Keratinocyte (primary cell): Measurements from ENCODE around the gene PLXNA1. TPM values are rescaled to one million over a fixed set of nuclear protein-coding genes. Genes with fewer than 3 reads are reported as not detected.

Experiments
- DNase-seq: peaks from one replicate; pipeline ENCODE4 v3.0.0-alpha.2; 2011; ENCODE audit warnings: low read depth, missing footprints, low spot score
- FAIRE-seq: peaks from 2 replicates; lab custom pipeline; 2011; peaks lifted over from hg19 to GRCh38; lab: Jason Lieb, UNC
- H2AFZ ChIP-seq: 2 replicates; pipeline ENCODE4 v1.6.0; 2012; ENCODE audit warnings: low read length, control low read depth, inconsistent platforms; ENCODE audit not compliant: control insufficient read depth
- H3K27ac ChIP-seq: 2 replicates; pipeline ENCODE4 v1.5.1; 2011; ENCODE audit warnings: low read length; ENCODE audit not compliant: control insufficient read depth, insufficient read depth
- H3K27me3 ChIP-seq: 3 replicates; pipeline ENCODE4 v1.6.0; 2011; ENCODE audit warnings: low read length; ENCODE audit not compliant: control insufficient read depth, insufficient read depth; ENCODE audit errors: extremely low read depth
- H3K36me3 ChIP-seq, 2 experiments: 2 replicates in 1 of 2; 3 replicates in 1 of 2; pipeline ENCODE4 v1.5.1; 2011; ENCODE audit warnings: low read length in 2 of 2, mild to moderate bottlenecking in 1 of 2; ENCODE audit not compliant: control insufficient read depth in 2 of 2, insufficient read depth in 2 of 2; ENCODE audit errors: extremely low read depth in 1 of 2
- H3K4me1 ChIP-seq: 3 replicates; pipeline ENCODE4 v1.5.1; 2011; ENCODE audit warnings: low read length; ENCODE audit not compliant: control insufficient read depth, insufficient read depth; ENCODE audit errors: extremely low read depth
- H3K4me2 ChIP-seq: 3 replicates; pipeline ENCODE4 v1.6.0; 2011; ENCODE audit warnings: low read depth, low read length; ENCODE audit not compliant: control insufficient read depth, insufficient read depth; ENCODE audit errors: extremely low read depth
- H3K4me3 ChIP-seq, 3 experiments: fragments of 200-600 bp in 1 of 3; sonication (generic) in 1 of 3; 2 replicates in 2 of 3; 3 replicates in 1 of 3; pipeline ENCODE4 v1.5.1; 2011 to 2016; ENCODE audit warnings: low read length in 3 of 3, mild to moderate bottlenecking in 3 of 3, control low read depth in 2 of 3, inconsistent platforms in 1 of 3, low read depth in 1 of 3, mixed read lengths in 1 of 3, mixed run types in 1 of 3, moderate library complexity in 1 of 3; ENCODE audit not compliant: control insufficient read depth in 2 of 3, insufficient read depth in 2 of 3; ENCODE audit errors: extremely low read depth in 1 of 3
- H3K79me2 ChIP-seq: 2 replicates; pipeline ENCODE4 v1.6.0; 2012; ENCODE audit warnings: low read length; ENCODE audit not compliant: control insufficient read depth, insufficient read depth
- H3K9ac ChIP-seq: 3 replicates; pipeline ENCODE4 v1.6.0; 2011; ENCODE audit warnings: low read length; ENCODE audit not compliant: control insufficient read depth, insufficient read depth; ENCODE audit errors: extremely low read depth
- H3K9me1 ChIP-seq: 3 replicates; pipeline ENCODE4 v1.6.0; 2011; ENCODE audit warnings: low read length; ENCODE audit not compliant: control insufficient read depth, insufficient read depth; ENCODE audit errors: extremely low read depth
- H3K9me3 ChIP-seq: 2 replicates; pipeline ENCODE4 v1.5.1; 2012; ENCODE audit warnings: low read depth, low read length; ENCODE audit not compliant: control insufficient read depth
- H4K20me1 ChIP-seq: 3 replicates; pipeline ENCODE4 v1.6.0; 2011; ENCODE audit warnings: low read length; ENCODE audit not compliant: control insufficient read depth, insufficient read depth; ENCODE audit errors: extremely low read depth
- EZH2 ChIP-seq: IDR thresholded peaks from one replicate; pipeline ENCODE4 v1.6.1; 2012; ENCODE audit warnings: inconsistent platforms, mild to moderate bottlenecking, low read length, moderate library complexity
- dilution Hi-C: fragments of 300-500 bp; cut with MboI; formaldehyde crosslinking; loops from one replicate; pipeline ENCODE4 v1.7.0; 2020; ENCODE audit warnings: low sequenced_read_pairs; ENCODE audit not compliant: extremely low pct_ligation_motif_present
- polyA plus RNA-seq, 5 experiments: library from polyadenylated mRNA; depleted of rRNA in 3 of 5; stranded (reverse) in 3 of 5; stranded (forward) in 1 of 5; unstranded in 1 of 5; fragments of >200 nt; gene quantifications; 1 replicate in 1 of 5; 2 replicates in 3 of 5; 3 replicates in 1 of 5; pipeline versions ENCODE4 v1.2.1 to v1.2.3, GENCODE V29; 2011 to 2012; ENCODE audit warnings: missing spikeins in 2 of 5, low read depth in 1 of 5, low replicate concordance in 1 of 5
- TF ChIP-seq, protein P1 (sequence below), 3 experiments: IDR thresholded peaks in 1 of 3; conservative IDR thresholded peaks in 1 of 3; optimal IDR thresholded peaks in 1 of 3; 2 replicates in 2 of 3; 3 replicates in 1 of 3; pipeline versions ENCODE3 to v1.5.1; 2011; ENCODE audit warnings: low read length in 3 of 3, mild to moderate bottlenecking in 3 of 3, moderate library complexity in 2 of 3, control low read depth in 1 of 3, inconsistent platforms in 1 of 3; ENCODE audit not compliant: insufficient read depth in 2 of 3; ENCODE audit errors: extremely low read depth in 1 of 3

The PLXNA1 gene
- polyA plus RNA-seq, 1 donor (not counting 4 experiments of a cell fraction or from before 2014, with no cell fraction given): 38.4 TPM

DNA sequence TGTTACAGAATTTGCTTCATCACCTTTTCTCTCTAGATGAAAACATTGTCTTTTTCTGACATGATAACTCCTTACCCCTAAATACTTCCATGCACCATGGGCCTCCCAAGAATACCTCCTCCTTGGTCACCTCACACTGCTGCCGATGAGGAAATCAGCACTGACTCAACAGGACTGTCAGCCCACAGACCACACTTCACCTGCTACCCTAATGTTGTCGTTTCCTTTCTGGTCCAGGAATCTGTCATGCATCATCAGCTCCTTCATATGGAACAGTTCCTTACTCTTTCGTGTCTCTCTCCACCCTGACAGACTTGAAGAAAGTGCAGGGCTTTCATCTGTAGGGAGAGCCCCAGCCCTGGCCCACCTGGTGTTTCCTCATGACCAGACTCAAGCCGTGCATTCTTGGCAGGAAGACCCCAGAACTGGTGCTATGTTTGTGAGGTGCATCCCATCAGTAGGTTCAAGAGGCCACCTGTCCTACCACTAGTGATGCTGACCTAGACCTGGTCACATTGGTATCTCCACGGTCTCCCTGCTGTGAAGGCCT is 41.1 kb upstream of the PLXNA1 start:
- H3K4me1 ChIP-seq: peaks cover 18% of the 10 kb centered on the region
- peak; percentile 49 for FAIRE-seq
- H3K27ac ChIP-seq: no peak overlapping the region
- no peak overlapping the region for H3K9ac ChIP-seq
- no peak for TF ChIP-seq EZH2
- TF ChIP-seq, protein P1, sequence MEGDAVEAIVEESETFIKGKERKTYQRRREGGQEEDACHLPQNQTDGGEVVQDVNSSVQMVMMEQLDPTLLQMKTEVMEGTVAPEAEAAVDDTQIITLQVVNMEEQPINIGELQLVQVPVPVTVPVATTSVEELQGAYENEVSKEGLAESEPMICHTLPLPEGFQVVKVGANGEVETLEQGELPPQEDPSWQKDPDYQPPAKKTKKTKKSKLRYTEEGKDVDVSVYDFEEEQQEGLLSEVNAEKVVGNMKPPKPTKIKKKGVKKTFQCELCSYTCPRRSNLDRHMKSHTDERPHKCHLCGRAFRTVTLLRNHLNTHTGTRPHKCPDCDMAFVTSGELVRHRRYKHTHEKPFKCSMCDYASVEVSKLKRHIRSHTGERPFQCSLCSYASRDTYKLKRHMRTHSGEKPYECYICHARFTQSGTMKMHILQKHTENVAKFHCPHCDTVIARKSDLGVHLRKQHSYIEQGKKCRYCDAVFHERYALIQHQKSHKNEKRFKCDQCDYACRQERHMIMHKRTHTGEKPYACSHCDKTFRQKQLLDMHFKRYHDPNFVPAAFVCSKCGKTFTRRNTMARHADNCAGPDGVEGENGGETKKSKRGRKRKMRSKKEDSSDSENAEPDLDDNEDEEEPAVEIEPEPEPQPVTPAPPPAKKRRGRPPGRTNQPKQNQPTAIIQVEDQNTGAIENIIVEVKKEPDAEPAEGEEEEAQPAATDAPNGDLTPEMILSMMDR (optimal IDR thresholded peaks at IDR 0.05 in 1 of 3, IDR thresholded peaks at IDR 0.05 in 1 of 3, conservative IDR thresholded peaks at IDR 0.05 in 1 of 3; ENCODE audit: extremely low read depth in 1 of 3, insufficient read depth in 2 of 3, low read length in 3 of 3): no peak
- no peaks in the 10 kb centered on the region for H3K27me3 ChIP-seq
- no peak overlapping the region for H3K4me3 ChIP-seq
- peaks cover 0 to 5% of the 10 kb centered on the region in 2 experiments for H3K36me3 ChIP-seq
- H3K4me2 ChIP-seq: no peak overlapping the region
- dilution Hi-C loops: no loop called here
- no peaks in the 10 kb centered on the region for H4K20me1 ChIP-seq
- no peaks in the 10 kb centered on the region for H3K79me2 ChIP-seq
- H2AFZ ChIP-seq: no peak overlapping the region
- H3K9me1 ChIP-seq: no peaks in the 10 kb centered on the region
- H3K9me3 ChIP-seq: no peaks in the 10 kb centered on the region
- no peak for DNase-seq

DNA sequence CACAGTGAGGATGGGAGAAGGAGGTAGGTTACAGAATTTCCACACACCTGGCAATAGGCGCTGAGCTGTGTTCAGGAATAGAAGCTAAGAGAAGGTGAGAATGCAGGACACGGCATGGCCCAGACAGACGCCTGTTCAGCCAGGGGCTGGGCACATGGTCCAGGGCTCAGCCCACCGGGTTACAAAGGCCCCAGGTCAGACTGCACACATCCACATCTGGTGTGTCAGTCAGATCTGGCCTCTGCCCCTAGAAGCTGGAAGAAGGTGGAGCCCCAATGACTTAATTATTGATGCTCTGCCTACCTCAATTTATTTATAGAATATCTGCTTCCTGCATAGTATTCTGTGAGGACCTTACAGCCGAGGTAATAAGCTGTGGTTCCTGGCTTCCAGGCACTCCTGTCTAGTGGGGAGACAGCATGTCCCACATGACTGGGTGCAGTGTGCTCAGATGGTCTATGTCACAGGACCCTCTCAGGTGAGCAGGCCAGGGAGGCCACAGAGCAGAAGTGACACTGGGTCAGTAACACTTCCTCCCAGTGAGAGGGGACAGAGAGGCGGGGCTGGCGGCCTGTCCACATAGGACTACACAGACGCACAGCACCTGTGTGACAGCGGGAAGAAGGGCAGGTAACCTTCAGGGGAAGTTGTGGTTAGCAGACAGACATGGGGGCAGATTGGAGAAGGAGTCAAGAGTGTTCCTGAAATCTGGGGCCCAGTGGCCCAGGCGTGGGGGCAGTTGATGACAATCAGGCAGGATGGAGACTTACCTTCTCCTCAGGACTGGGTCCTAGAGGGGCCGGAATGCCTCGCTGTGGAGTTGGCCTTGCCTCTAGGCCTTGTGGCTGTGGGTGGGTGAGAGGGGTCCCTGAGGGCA is 38.6 kb upstream of the PLXNA1 start:
- H3K27me3 ChIP-seq: no peaks in the 10 kb centered on the region
- DNase-seq: no peak
- no peak for TF ChIP-seq EZH2
- no peaks in the 10 kb centered on the region for H3K79me2 ChIP-seq
- no peak overlapping the region for H3K9ac ChIP-seq
- H3K4me1 ChIP-seq: peaks cover 1% of the 10 kb centered on the region
- peaks cover 2% of the 10 kb centered on the region for H3K9me1 ChIP-seq
- dilution Hi-C loops: no loop called here
- H3K9me3 ChIP-seq: no peaks in the 10 kb centered on the region
- no peak overlapping the region for H3K27ac ChIP-seq
- peaks cover 0 to 7% of the 10 kb centered on the region in 2 experiments for H3K36me3 ChIP-seq
- no peak for FAIRE-seq
- no peak overlapping the region for H3K4me2 ChIP-seq
- H3K4me3 ChIP-seq: no peak overlapping the region
- no peaks in the 10 kb centered on the region for H4K20me1 ChIP-seq
- H2AFZ ChIP-seq: no peak overlapping the region
